GM23338 (cell line): Measurements from ENCODE around the gene COX10. TPM values are rescaled to one million over a fixed set of nuclear protein-coding genes. Genes with fewer than 3 reads are reported as not detected.

Source experiments
- ATAC-seq: fragments of 200-7000 bp; cut with Tn5 transposase; 3 replicates; pipeline ENCODE4 v1.9.1; 2020
- DNase-seq: peaks from one replicate; pipeline ENCODE4 v3.0.0-alpha.2; 2015; ENCODE audit warnings: low spot score
- H2AFZ ChIP-seq: fragments of 200-600 bp; sonication (generic); 2 replicates; pipeline ENCODE4 v1.8.0; 2016; ENCODE audit warnings: antibody characterized with exemption, mild to moderate bottlenecking, moderate library complexity
- H3F3A ChIP-seq: fragments of 200-600 bp; sonication (generic); replicated peaks from 2 replicates; pipeline ENCODE4 v1.8.0; 2017; ENCODE audit warnings: antibody characterized with exemption, mixed run types, low read depth
- H3K27ac ChIP-seq: fragments of 200-600 bp; sonication (generic); 2 replicates; pipeline ENCODE4 v1.6.1; 2016; ENCODE audit warnings: low read depth
- H3K27me3 ChIP-seq: fragments of 200-600 bp; sonication (generic); 2 replicates; pipeline ENCODE4 v1.8.0; 2016; ENCODE audit warnings: mild to moderate bottlenecking, mixed run types, moderate library complexity; ENCODE audit not compliant: insufficient read depth
- H3K36me3 ChIP-seq: fragments of 200-600 bp; sonication (generic); 2 replicates; pipeline ENCODE4 v1.8.0; 2016; ENCODE audit warnings: mild to moderate bottlenecking; ENCODE audit not compliant: insufficient read depth
- H3K4me1 ChIP-seq: fragments of 200-600 bp; sonication (generic); 2 replicates; pipeline ENCODE4 v1.8.0; 2016; ENCODE audit warnings: mild to moderate bottlenecking, moderate library complexity; ENCODE audit not compliant: insufficient read depth
- H3K4me2 ChIP-seq: fragments of 200-600 bp; sonication (generic); 2 replicates; pipeline ENCODE4 v1.7.1; 2017; ENCODE audit warnings: mixed run types
- H3K4me3 ChIP-seq: fragments of 200-600 bp; sonication (generic); 2 replicates; pipeline ENCODE4 v1.6.1; 2016; ENCODE audit warnings: mixed run types
- H3K79me2 ChIP-seq: fragments of 200-600 bp; sonication (generic); replicated peaks from 2 replicates; pipeline ENCODE4 v1.8.0; 2017; ENCODE audit warnings: mild to moderate bottlenecking; ENCODE audit not compliant: insufficient read depth
- H3K9me2 ChIP-seq: fragments of 200-600 bp; sonication (generic); 2 replicates; pipeline ENCODE4 v1.8.0; 2017; ENCODE audit not compliant: insufficient read depth
- H4K20me1 ChIP-seq: fragments of 200-600 bp; sonication (generic); replicated peaks from 2 replicates; pipeline ENCODE4 v1.8.0; 2017; ENCODE audit warnings: mild to moderate bottlenecking; ENCODE audit not compliant: insufficient read depth
- H3K27ac Mint-ChIP-seq: 2 replicates; pipeline ENCODE4 v1.8.0; 2020; ENCODE audit warnings: inconsistent platforms, mild to moderate bottlenecking, moderate library complexity, mixed read lengths
- H3K27me3 Mint-ChIP-seq: 3 replicates; pipeline ENCODE4 v1.8.0; 2022; ENCODE audit warnings: low read depth, mild to moderate bottlenecking, moderate library complexity, mixed read lengths, inconsistent platforms; ENCODE audit not compliant: insufficient read depth, poor library complexity
- H3K36me3 Mint-ChIP-seq: 3 replicates; pipeline ENCODE4 v1.8.0; 2021; ENCODE audit warnings: low read depth, mild to moderate bottlenecking, inconsistent platforms, moderate library complexity, mixed read lengths
- H3K4me1 Mint-ChIP-seq: 3 replicates; pipeline ENCODE4 v1.8.0; 2020; ENCODE audit warnings: mild to moderate bottlenecking, inconsistent platforms, mixed read lengths
- H3K4me3 Mint-ChIP-seq: 3 replicates; pipeline ENCODE4 v1.8.0; 2021; ENCODE audit warnings: moderate library complexity, mild to moderate bottlenecking, inconsistent platforms, mixed read lengths
- H3K9me3 Mint-ChIP-seq: 3 replicates; pipeline ENCODE4 v1.8.0; 2020; ENCODE audit warnings: moderate library complexity, mild to moderate bottlenecking, inconsistent platforms, mixed read lengths
- CREB1 ChIP-seq: fragments of 250-450 bp; sonication (Bioruptor Pico); IDR thresholded peaks from 2 replicates; pipeline ENCODE4 v1.5.0; 2020; ENCODE audit warnings: low read depth, mild to moderate bottlenecking, moderate library complexity
- CTCF ChIP-seq, 2 experiments: fragments of 200-600 bp in 1 of 2; sonication (generic) in 1 of 2; conservative IDR thresholded peaks; 2 replicates each; pipeline versions ENCODE4 v1.5.1 to v1.6.1; 2016 to 2017; ENCODE audit warnings: antibody characterized with exemption in 2 of 2, low read depth in 2 of 2, mild to moderate bottlenecking in 2 of 2, moderate library complexity in 1 of 2
- ETS1 ChIP-seq: IDR thresholded peaks from 2 replicates; pipeline ENCODE4 v1.6.1; 2016; ENCODE audit warnings: antibody characterized with exemption
- EZH2 ChIP-seq: fragments of 200-600 bp; sonication (generic); IDR thresholded peaks from one replicate; pipeline ENCODE4 v1.8.0; 2017; ENCODE audit warnings: antibody characterized with exemption, mild to moderate bottlenecking, low read depth; ENCODE audit not compliant: unreplicated experiment
- EZH2phosphoT487 ChIP-seq: fragments of 200-600 bp; sonication (generic); IDR thresholded peaks from one replicate; pipeline ENCODE4 v1.8.1; 2018; ENCODE audit warnings: antibody characterized with exemption; ENCODE audit not compliant: unreplicated experiment
- JUNB ChIP-seq: IDR thresholded peaks from one replicate; pipeline ENCODE4 v1.6.1; 2016; ENCODE audit warnings: antibody characterized with exemption; ENCODE audit not compliant: unreplicated experiment
- NANOG ChIP-seq: IDR thresholded peaks from 2 replicates; pipeline ENCODE4 v1.6.1; 2016; ENCODE audit warnings: antibody characterized with exemption, borderline replicate concordance
- POLR2AphosphoS5 ChIP-seq: IDR thresholded peaks from 2 replicates; pipeline ENCODE4 v1.6.1; 2016; ENCODE audit warnings: antibody characterized with exemption, low read depth
- REST ChIP-seq: IDR thresholded peaks from one replicate; pipeline ENCODE4 v1.6.1; 2018; ENCODE audit warnings: antibody characterized with exemption; ENCODE audit not compliant: unreplicated experiment
- STAT1 ChIP-seq: IDR thresholded peaks from one replicate; pipeline ENCODE4 v1.6.1; 2016; ENCODE audit warnings: antibody characterized with exemption; ENCODE audit not compliant: unreplicated experiment
- ZNF114 ChIP-seq: fragments of 250-450 bp; sonication (Bioruptor Pico); IDR thresholded peaks from 2 replicates; pipeline ENCODE4 v1.5.0; 2020; ENCODE audit warnings: mild to moderate bottlenecking, moderate library complexity
- ZNF331 ChIP-seq: fragments of 250-450 bp; sonication (Bioruptor Pico); IDR thresholded peaks from 2 replicates; pipeline ENCODE4 v1.5.0; 2020; ENCODE audit warnings: low read depth, mild to moderate bottlenecking, moderate library complexity
- ZNF462 ChIP-seq: fragments of 250-450 bp; sonication (Bioruptor Pico); IDR thresholded peaks from 2 replicates; pipeline ENCODE4 v1.5.0; 2020; ENCODE audit warnings: mild to moderate bottlenecking, moderate library complexity
- polyA plus RNA-seq: library from polyadenylated mRNA; unstranded; fragments of >200 nt; fragmentation: Nextera tagmentation; extraction: Ambion mirVana; gene quantifications from 2 replicates; pipeline ENCODE4 v1.2.1, GENCODE V29; 2016
- total RNA-seq: library from RNA; depleted of rRNA; stranded (reverse); fragments of >200 nt; shearing (Covaris generic); gene quantifications from 2 replicates; pipeline ENCODE4 v1.2.3, GENCODE V29; 2014

COX10 gene
- total and polyA plus RNA-seq, 2 experiments from 2014 or later = 25.7 to 46.6 TPM

GRCh38 chr17:14211246-14211645 is 141.9 kb downstream of the COX10 start:
- Histone ChIP-seq H3F3A (no peaks in the 10 kb centered on the region), H3K4me2 (no peak overlapping the region), H4K20me1 (no peaks in the 10 kb centered on the region), H3K36me3 (no peaks in the 10 kb centered on the region; the same call in 1 of the 2 replicates), H3K9me2 (no peaks in the 10 kb centered on the region), H3K27ac (no peak overlapping the region), H2AFZ (no peak overlapping the region), H3K27me3 (no peaks in the 10 kb centered on the region), H3K4me3 (no peak overlapping the region), H3K79me2 (no peaks in the 10 kb centered on the region), H3K4me1 (no peaks in the 10 kb centered on the region)
- no peak for TF ChIP-seq ZNF331
- TF ChIP-seq REST = no peak
- no peak for TF ChIP-seq ZNF462 (CRISPR knock-in tag)
- TF ChIP-seq STAT1 = no peak
- no peak for TF ChIP-seq EZH2
- TF ChIP-seq EZH2phosphoT487 = no peak
- TF ChIP-seq ZNF114 = no peak
- TF ChIP-seq POLR2AphosphoS5 = no peak
- no peak for TF ChIP-seq JUNB
- TF ChIP-seq NANOG = no peak
- TF ChIP-seq ETS1 = no peak
- TF ChIP-seq CREB1 (CRISPR knock-in tag) = no peak
- no peak; a peak in 1 of 4 replicates for TF ChIP-seq CTCF (conservative IDR thresholded peaks at IDR 0.05; ENCODE audit: low read depth in 2 of 2)
- Mint-ChIP-seq H3K4me3 (no peak overlapping the region), H3K9me3 (peaks cover 31% of the 10 kb centered on the region), H3K27me3 (peaks cover 5% of the 10 kb centered on the region), H3K36me3 (peaks cover 50% of the 10 kb centered on the region), H3K4me1 (no peaks in the 10 kb centered on the region; the same call in 2 of the 3 replicates), H3K27ac (no peak overlapping the region)
- ATAC-seq (no peak), DNase-seq (no peak)
